HepG2 (cell line): ENCODE measurements around the gene DPM1. TPM values are rescaled to one million over a fixed set of nuclear protein-coding genes. Genes with fewer than 3 reads are reported as not detected.

Source experiments
- BRD4 ChIP-seq: sonication (generic); formaldehyde crosslinking; IDR thresholded peaks from 2 replicates; pipeline ENCODE4 v1.4.0; 2020; ENCODE audit warnings: missing genetic modification reagents
- CENPT ChIP-seq: sonication (generic); formaldehyde crosslinking; IDR thresholded peaks from 2 replicates; pipeline ENCODE4 v1.8.0; 2022; ENCODE audit warnings: low read depth, mild to moderate bottlenecking, moderate library complexity, missing genetic modification reagents
- FOXK1 ChIP-seq: sonication (generic); formaldehyde crosslinking; IDR thresholded peaks from 2 replicates; pipeline ENCODE4 v1.4.0; 2020; ENCODE audit warnings: low read depth, missing genetic modification reagents, borderline replicate concordance
- HNRNPLL ChIP-seq: fragments of 200-400 bp; formaldehyde crosslinking; IDR thresholded peaks from 2 replicates; pipeline ENCODE4 v1.6.1; 2017; ENCODE audit warnings: mild to moderate bottlenecking, low read depth, low read length; ENCODE audit not compliant: poor library complexity, severe bottlenecking
- MED13 ChIP-seq: sonication (generic); formaldehyde crosslinking; IDR thresholded peaks from 2 replicates; pipeline ENCODE4 v1.5.0; 2020; ENCODE audit warnings: missing genetic modification reagents
- PCBP1 ChIP-seq: fragments of 200-400 bp; formaldehyde crosslinking; IDR thresholded peaks from 2 replicates; pipeline ENCODE4 v1.6.1; 2017; ENCODE audit warnings: mild to moderate bottlenecking, low read depth, low read length, borderline replicate concordance
- SKIL ChIP-seq: sonication (generic); formaldehyde crosslinking; IDR thresholded peaks from 2 replicates; pipeline ENCODE4 v1.8.0; 2022; ENCODE audit warnings: missing genetic modification reagents, mild to moderate bottlenecking, moderate library complexity, borderline replicate concordance
- SMAD9 ChIP-seq: sonication (generic); formaldehyde crosslinking; IDR thresholded peaks from 2 replicates; pipeline ENCODE4 v1.5.1; 2020; ENCODE audit warnings: mild to moderate bottlenecking, missing genetic modification reagents
- SNAI1 ChIP-seq: sonication (generic); formaldehyde crosslinking; IDR thresholded peaks from 2 replicates; pipeline ENCODE4 v1.5.0; 2020; ENCODE audit warnings: mild to moderate bottlenecking, missing genetic modification reagents, borderline replicate concordance
- SP2 ChIP-seq: sonication (generic); formaldehyde crosslinking; IDR thresholded peaks from 2 replicates; pipeline ENCODE4 v1.5.1; 2020; ENCODE audit warnings: mild to moderate bottlenecking, missing genetic modification reagents
- TBL1XR1 ChIP-seq: fragments of 150-350 bp; IDR thresholded peaks from 2 replicates; pipeline ENCODE4 v1.6.1; 2014; ENCODE audit warnings: borderline replicate concordance, low read length; ENCODE audit not compliant: partially characterized antibody
- UBTF ChIP-seq: sonication (generic); formaldehyde crosslinking; IDR thresholded peaks from 2 replicates; pipeline ENCODE4 v1.4.0; 2020; ENCODE audit warnings: mild to moderate bottlenecking, missing genetic modification reagents
- ZFX ChIP-seq: sonication (generic); formaldehyde crosslinking; IDR thresholded peaks from 2 replicates; pipeline ENCODE4 v1.4.0; 2020; ENCODE audit warnings: mild to moderate bottlenecking, low read depth, missing genetic modification reagents, moderate library complexity
- ZFY ChIP-seq: sonication (generic); formaldehyde crosslinking; IDR thresholded peaks from 2 replicates; pipeline ENCODE4 v1.4.0; 2020; ENCODE audit warnings: missing genetic modification reagents
- ZKSCAN8 ChIP-seq: IDR thresholded peaks from 2 replicates; pipeline ENCODE4 v1.6.1; 2016; ENCODE audit warnings: borderline replicate concordance, missing genetic modification reagents, missing compliant biosample characterization
- ZNF142 ChIP-seq: sonication (generic); formaldehyde crosslinking; IDR thresholded peaks from 2 replicates; pipeline ENCODE4 v1.4.0; 2020; ENCODE audit warnings: missing genetic modification reagents
- ZNF337 ChIP-seq: sonication (generic); formaldehyde crosslinking; IDR thresholded peaks from 2 replicates; pipeline ENCODE4 v1.5.1; 2020; ENCODE audit warnings: missing genetic modification reagents, low read depth, mild to moderate bottlenecking, borderline replicate concordance
- ZNF510 ChIP-seq: sonication (generic); formaldehyde crosslinking; IDR thresholded peaks from 2 replicates; pipeline ENCODE4 v1.4.0; 2020; ENCODE audit warnings: low read depth, mild to moderate bottlenecking, missing genetic modification reagents
- ZNF883 ChIP-seq: sonication (generic); formaldehyde crosslinking; IDR thresholded peaks from 2 replicates; pipeline ENCODE4 v1.5.1; 2020; ENCODE audit warnings: mild to moderate bottlenecking, missing genetic modification reagents; ENCODE audit errors: not compliant biosample characterization
- ZSCAN20 ChIP-seq: sonication (generic); formaldehyde crosslinking; IDR thresholded peaks from 2 replicates; pipeline ENCODE4 v1.4.0; 2020; ENCODE audit warnings: missing genetic modification reagents, mild to moderate bottlenecking, borderline replicate concordance
- polyA plus RNA-seq, 8 experiments: library from polyadenylated mRNA; depleted of rRNA in 3 of 8; stranded (reverse) in 7 of 8; unstranded in 1 of 8; fragments of >200 nt; fragmentation: Illumina TruSeq in 4 of 8; extraction: Trizol in 4 of 8; gene quantifications; 2 replicates each; pipeline versions ENCODE4 v1.2.1 to v1.2.3, GENCODE V29; 2011 to 2016; ENCODE audit warnings: low read depth in 4 of 8, missing spikeins in 1 of 8, mixed read lengths in 1 of 8; ENCODE audit not compliant: insufficient read depth in 1 of 8
- total RNA-seq, 5 experiments: library from RNA; depleted of rRNA; stranded (reverse); fragments of >200 nt; fragmentation: Illumina TruSeq; extraction: Trizol; gene quantifications; 2 replicates each; pipeline ENCODE4 v1.2.3, GENCODE V29; 2016; ENCODE audit warnings: low read depth in 1 of 5

Gene DPM1
- total and polyA plus RNA-seq, 2 of the 13 experiments (the other 11 are each of a cell fraction or from before 2014, with no cell fraction given), result 83.2 to 161 TPM

- TF ChIP-seq ZNF337, result no peak
- TF ChIP-seq SP2 (CRISPR knock-in tag), result 0 out of 2 replicates have a peak, but pooled peaks have one; percentile 8
- TF ChIP-seq UBTF (CRISPR knock-in tag), result peak; percentile 45; the same call in 1 of the 2 replicates
- no peak; the same call in 1 of the 2 replicates for TF ChIP-seq SNAI1 (CRISPR knock-in tag)
- TF ChIP-seq SMAD9 (CRISPR knock-in tag), result no peak
- no peak for TF ChIP-seq ZNF142
- TF ChIP-seq ZKSCAN8 (CRISPR knock-in tag), result no peak
- 0 out of 2 replicates have a peak, but pooled peaks have one; percentile 6 for TF ChIP-seq BRD4 (CRISPR knock-in tag)
- TF ChIP-seq SKIL (CRISPR knock-in tag), result no peak
- TF ChIP-seq HNRNPLL, result peak; percentile 1
- no peak; the same call in 1 of the 2 replicates for TF ChIP-seq CENPT (CRISPR knock-in tag)
- TF ChIP-seq ZFY (CRISPR knock-in tag), result peak; percentile 47; the same call in 1 of the 2 replicates
- TF ChIP-seq ZNF510 (CRISPR knock-in tag), result no peak
- peak; percentile 6 for TF ChIP-seq ZNF883 (CRISPR knock-in tag)
- TF ChIP-seq TBL1XR1, result no peak
- TF ChIP-seq PCBP1, result peak; percentile 60; the same call in 1 of the 2 replicates
- no peak for TF ChIP-seq FOXK1
- TF ChIP-seq ZSCAN20 (CRISPR knock-in tag), result no peak
- TF ChIP-seq ZFX (CRISPR knock-in tag), result 0 out of 2 replicates have a peak, but pooled peaks have one; percentile 29
- TF ChIP-seq MED13, result no peak
Measured at GRCh38 chr20:50930976-50931305, 27.4 kb downstream of the DPM1 start (continued).
